Fibroblast of lung (primary cell): ENCODE measurements around the gene TRPM7.

Experiments
- EZH2 ChIP-seq: IDR thresholded peaks from 2 replicates; pipeline ENCODE4 v1.5.1; 2012; ENCODE audit warnings: low read length, control low read depth, mild to moderate bottlenecking; ENCODE audit errors: missing control alignments
- TF ChIP-seq, protein P1 (sequence below), 2 donors: IDR thresholded peaks in 1 of 2; conservative IDR thresholded peaks in 1 of 2; 1 replicate in 1 of 2; 2 replicates in 1 of 2; pipeline ENCODE4 v1.5.1; 2011 to 2012; ENCODE audit warnings: low read length in 2 of 2, control low read depth in 1 of 2, inconsistent platforms in 1 of 2, low read depth in 1 of 2, mild to moderate bottlenecking in 1 of 2

DNA sequence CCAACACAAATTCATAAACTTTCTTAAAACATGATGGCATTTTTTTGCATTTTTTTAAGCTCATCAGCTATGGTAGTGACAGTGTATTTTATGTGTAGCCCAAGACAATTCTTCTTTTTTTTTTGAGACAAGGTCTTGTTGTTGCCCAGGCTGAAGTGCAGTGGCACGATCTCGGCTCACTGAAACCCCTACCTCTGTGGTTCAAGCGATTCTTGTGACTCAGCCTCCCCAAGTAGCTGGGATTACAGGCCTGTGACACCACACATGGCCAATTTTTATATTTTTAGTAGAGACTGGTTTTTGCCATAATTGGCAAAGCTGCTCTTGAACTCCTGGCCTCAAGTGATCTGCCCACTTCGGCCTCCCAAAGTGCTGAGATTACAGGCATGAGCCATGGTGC lies 122.8 kb downstream of the TRPM7 start:
- TF ChIP-seq, protein P1, sequence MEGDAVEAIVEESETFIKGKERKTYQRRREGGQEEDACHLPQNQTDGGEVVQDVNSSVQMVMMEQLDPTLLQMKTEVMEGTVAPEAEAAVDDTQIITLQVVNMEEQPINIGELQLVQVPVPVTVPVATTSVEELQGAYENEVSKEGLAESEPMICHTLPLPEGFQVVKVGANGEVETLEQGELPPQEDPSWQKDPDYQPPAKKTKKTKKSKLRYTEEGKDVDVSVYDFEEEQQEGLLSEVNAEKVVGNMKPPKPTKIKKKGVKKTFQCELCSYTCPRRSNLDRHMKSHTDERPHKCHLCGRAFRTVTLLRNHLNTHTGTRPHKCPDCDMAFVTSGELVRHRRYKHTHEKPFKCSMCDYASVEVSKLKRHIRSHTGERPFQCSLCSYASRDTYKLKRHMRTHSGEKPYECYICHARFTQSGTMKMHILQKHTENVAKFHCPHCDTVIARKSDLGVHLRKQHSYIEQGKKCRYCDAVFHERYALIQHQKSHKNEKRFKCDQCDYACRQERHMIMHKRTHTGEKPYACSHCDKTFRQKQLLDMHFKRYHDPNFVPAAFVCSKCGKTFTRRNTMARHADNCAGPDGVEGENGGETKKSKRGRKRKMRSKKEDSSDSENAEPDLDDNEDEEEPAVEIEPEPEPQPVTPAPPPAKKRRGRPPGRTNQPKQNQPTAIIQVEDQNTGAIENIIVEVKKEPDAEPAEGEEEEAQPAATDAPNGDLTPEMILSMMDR (conservative IDR thresholded peaks at IDR 0.05 in 1 of 2, IDR thresholded peaks at IDR 0.05 in 1 of 2; ENCODE audit: low read depth in 1 of 2, low read length in 2 of 2): no peak
- TF ChIP-seq EZH2: no peak
